ENCODE data around the gene ZNF496. TPM values are rescaled to one million over a fixed set of nuclear protein-coding genes. Genes with fewer than 3 reads are reported as not detected.

Gene ZNF496
- total and polyA plus RNA-seq, 2 of the 4 experiments (the other 2 are of a cell fraction) = 11.7 to 16.2 TPM

DNA sequence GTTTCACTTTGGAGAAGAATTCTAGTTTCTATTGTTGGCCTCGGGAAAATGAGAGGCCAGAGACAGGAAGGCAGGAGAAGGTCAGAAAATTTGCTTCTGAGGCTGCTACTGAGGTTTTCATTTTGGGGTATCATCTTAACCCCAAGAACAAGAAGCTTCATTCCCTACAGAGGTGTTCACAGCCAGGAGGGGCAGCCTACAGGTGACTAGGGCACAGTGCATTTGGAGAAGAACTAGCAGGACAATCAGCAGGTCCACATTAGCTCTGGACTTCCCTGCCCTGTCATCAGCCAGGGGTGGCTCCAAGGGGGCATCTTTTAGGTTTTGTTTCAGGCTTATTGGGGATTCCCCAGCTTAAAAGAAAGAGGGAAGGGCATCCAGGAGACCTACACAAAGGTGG is 12.1 kb upstream of the ZNF496 start:
- H3K27ac ChIP-seq (ENCODE audit: insufficient read depth, low read length) = no peak overlapping the region
- H2BK5ac ChIP-seq (ENCODE audit: low read depth, low read length, poor library complexity, severe bottlenecking) = no peak overlapping the region
- H2BK120ac ChIP-seq (ENCODE audit: low read depth, low read length) = no peak overlapping the region
- intact Hi-C loops (cut with micrococcal nuclease) (no loop called here), in situ Hi-C loops (cut with MboI; ENCODE audit: low sequenced_read_pairs) (no loop called here), dilution Hi-C loops (cut with HindIII; ENCODE audit: low sequenced_read_pairs, unreplicated experiment) (no loop called here)
- H3K56ac ChIP-seq (ENCODE audit: extremely low read depth, insufficient read depth, low read length) = no peak overlapping the region
- CTCF ChIA-PET = no interaction called here
- no peak overlapping the region for H4K8ac ChIP-seq (ENCODE audit: low read depth in 2 of 2, low read length in 2 of 2)
- no TSS peak for BruUV-seq (replicated peaks)
- no peak overlapping the region for H3K4me2 ChIP-seq (ENCODE audit: low read depth, low read length)
- no peak overlapping the region for H3K9ac ChIP-seq (ENCODE audit: low read depth, low read length)
- peaks cover 5% of the 10 kb centered on the region for H3K4me1 ChIP-seq (ENCODE audit: control insufficient read depth, insufficient read depth, low read length)
- H3K79me1 ChIP-seq (ENCODE audit: low read depth in 1 of 2, low read length in 2 of 2) = peaks cover 19 to 38% of the 10 kb centered on the region in 2 experiments
- no peak overlapping the region for H2BK20ac ChIP-seq (ENCODE audit: low read depth, low read length)
- ATAC-seq (ENCODE audit: low read depth) (no peak), DNase-seq (no peak)
- H3K4me3 ChIP-seq (ENCODE audit: insufficient read depth, low read depth, low read length) = no peak overlapping the region
- H3K18ac ChIP-seq (ENCODE audit: low read depth, low read length) = no peak overlapping the region
- no peak overlapping the region for H4K91ac ChIP-seq (ENCODE audit: insufficient read depth, low read depth, low read length)
- H3K9me1 ChIP-seq (ENCODE audit: insufficient read depth, low read length) = peaks cover 5% of the 10 kb centered on the region
- H3K36me3 ChIP-seq (ENCODE audit: control insufficient read depth, insufficient read depth, low read length) = peaks cover 6% of the 10 kb centered on the region; the same call in 1 of the 2 replicates
- no peak overlapping the region for H3K14ac ChIP-seq (replicated peaks; ENCODE audit: low read depth, low read length)
- H3K23ac ChIP-seq (ENCODE audit: low read depth, low read length) = no peak overlapping the region
- no peaks in the 10 kb centered on the region for H3K27me3 ChIP-seq (ENCODE audit: control insufficient read depth, insufficient read depth, low read length)
- no peak overlapping the region for H2BK15ac ChIP-seq (ENCODE audit: low read depth, low read length)
- H2AK5ac ChIP-seq (ENCODE audit: low read depth, low read length) = no peak overlapping the region
- no peak overlapping the region for H3K4ac ChIP-seq (ENCODE audit: low read depth, low read length)
- no CpG with 5 or more reads among the region's 1 CpG for WGBS, 2 experiments (ENCODE audit: extremely low coverage in 2 of 2, insufficient read length in 1 of 2)
- H4K5ac ChIP-seq (ENCODE audit: low read depth, low read length) = no peak overlapping the region; the same call in 1 of the 2 replicates
- H4K20me1 ChIP-seq (ENCODE audit: insufficient read depth, low read length) = no peaks in the 10 kb centered on the region; the same call in 1 of the 2 replicates
- H3K9me3 ChIP-seq (ENCODE audit: control insufficient read depth, insufficient read depth, low read length) = no peaks in the 10 kb centered on the region
- H2AFZ ChIP-seq (replicated peaks; ENCODE audit: low read length, poor library complexity) = no peak overlapping the region
- TF ChIP-seq RCOR1 (IDR thresholded peaks at IDR 0.05; ENCODE audit: insufficient replicate concordance, low read length) (no peak), MXI1 (IDR thresholded peaks at IDR 0.05; ENCODE audit: borderline replicate concordance, low read depth, low read length) (no peak), BHLHE40 (IDR thresholded peaks at IDR 0.05; ENCODE audit: low read depth, low read length) (no peak), MAFK (IDR thresholded peaks at IDR 0.05; ENCODE audit: low read depth, low read length) (no peak), CHD1 (IDR thresholded peaks at IDR 0.05; ENCODE audit: low read depth, low read length) (no peak), FOS (IDR thresholded peaks at IDR 0.05; ENCODE audit: low read depth, low read length) (no peak), RFX5 (IDR thresholded peaks at IDR 0.05; ENCODE audit: low read depth, low read length) (no peak), POLR2A (IDR thresholded peaks at IDR 0.05; ENCODE audit: low read depth, low read length) (no peak), NFE2L2 (IDR thresholded peaks at IDR 0.05; ENCODE audit: low read depth, low read length) (no peak), SMC3 (IDR thresholded peaks at IDR 0.05; ENCODE audit: low read depth, low read length) (no peak)
- TF ChIP-seq, protein P1, sequence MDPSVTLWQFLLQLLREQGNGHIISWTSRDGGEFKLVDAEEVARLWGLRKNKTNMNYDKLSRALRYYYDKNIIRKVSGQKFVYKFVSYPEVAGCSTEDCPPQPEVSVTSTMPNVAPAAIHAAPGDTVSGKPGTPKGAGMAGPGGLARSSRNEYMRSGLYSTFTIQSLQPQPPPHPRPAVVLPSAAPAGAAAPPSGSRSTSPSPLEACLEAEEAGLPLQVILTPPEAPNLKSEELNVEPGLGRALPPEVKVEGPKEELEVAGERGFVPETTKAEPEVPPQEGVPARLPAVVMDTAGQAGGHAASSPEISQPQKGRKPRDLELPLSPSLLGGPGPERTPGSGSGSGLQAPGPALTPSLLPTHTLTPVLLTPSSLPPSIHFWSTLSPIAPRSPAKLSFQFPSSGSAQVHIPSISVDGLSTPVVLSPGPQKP (IDR thresholded peaks at IDR 0.05; ENCODE audit: borderline replicate concordance, low read depth, low read length) = no peak
- TF ChIP-seq, protein P2, sequence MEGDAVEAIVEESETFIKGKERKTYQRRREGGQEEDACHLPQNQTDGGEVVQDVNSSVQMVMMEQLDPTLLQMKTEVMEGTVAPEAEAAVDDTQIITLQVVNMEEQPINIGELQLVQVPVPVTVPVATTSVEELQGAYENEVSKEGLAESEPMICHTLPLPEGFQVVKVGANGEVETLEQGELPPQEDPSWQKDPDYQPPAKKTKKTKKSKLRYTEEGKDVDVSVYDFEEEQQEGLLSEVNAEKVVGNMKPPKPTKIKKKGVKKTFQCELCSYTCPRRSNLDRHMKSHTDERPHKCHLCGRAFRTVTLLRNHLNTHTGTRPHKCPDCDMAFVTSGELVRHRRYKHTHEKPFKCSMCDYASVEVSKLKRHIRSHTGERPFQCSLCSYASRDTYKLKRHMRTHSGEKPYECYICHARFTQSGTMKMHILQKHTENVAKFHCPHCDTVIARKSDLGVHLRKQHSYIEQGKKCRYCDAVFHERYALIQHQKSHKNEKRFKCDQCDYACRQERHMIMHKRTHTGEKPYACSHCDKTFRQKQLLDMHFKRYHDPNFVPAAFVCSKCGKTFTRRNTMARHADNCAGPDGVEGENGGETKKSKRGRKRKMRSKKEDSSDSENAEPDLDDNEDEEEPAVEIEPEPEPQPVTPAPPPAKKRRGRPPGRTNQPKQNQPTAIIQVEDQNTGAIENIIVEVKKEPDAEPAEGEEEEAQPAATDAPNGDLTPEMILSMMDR (conservative IDR thresholded peaks at IDR 0.05; ENCODE audit: low read depth, low read length) = no peak
- TF ChIP-seq, protein P3, sequence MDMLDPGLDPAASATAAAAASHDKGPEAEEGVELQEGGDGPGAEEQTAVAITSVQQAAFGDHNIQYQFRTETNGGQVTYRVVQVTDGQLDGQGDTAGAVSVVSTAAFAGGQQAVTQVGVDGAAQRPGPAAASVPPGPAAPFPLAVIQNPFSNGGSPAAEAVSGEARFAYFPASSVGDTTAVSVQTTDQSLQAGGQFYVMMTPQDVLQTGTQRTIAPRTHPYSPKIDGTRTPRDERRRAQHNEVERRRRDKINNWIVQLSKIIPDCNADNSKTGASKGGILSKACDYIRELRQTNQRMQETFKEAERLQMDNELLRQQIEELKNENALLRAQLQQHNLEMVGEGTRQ (IDR thresholded peaks at IDR 0.05; ENCODE audit: low read depth, low read length) = no peak
- POLR2A ChIA-PET (ENCODE audit: unreplicated experiment) = no interaction called here
- H2AK9ac ChIP-seq (replicated peaks; ENCODE audit: low read depth, low read length, poor library complexity) = no peak overlapping the region
